Measurements from ENCODE around the gene SPATA20. TPM values are rescaled to one million over a fixed set of nuclear protein-coding genes. Genes with fewer than 3 reads are reported as not detected.

Gene SPATA20
- total and polyA plus RNA-seq, 4 donors = 15.6 to 42.4 (median 19.6) TPM

- peak overlapping the region; percentile 42 to 78 for H3K9ac ChIP-seq (ENCODE audit: low read depth in 1 of 2, low read length in 2 of 2)
- H3K4me3 ChIP-seq (ENCODE audit: low read depth in 1 of 3, low read length in 3 of 3) = peak overlapping the region; percentile 37 to 62 (median 53)
- WGBS = 4% methylated on average over 82 of the region's 82 CpGs
- peak overlapping the region in 1 of 2 donors; percentile 25 for H3K27ac ChIP-seq (ENCODE audit: low read depth in 1 of 2, low read length in 2 of 2)
- H3K27me3 ChIP-seq (ENCODE audit: control insufficient read depth in 4 of 4, insufficient read depth in 4 of 4, low read length in 3 of 4) = no peaks in the 10 kb centered on the region
- TF ChIP-seq EGR1 (IDR thresholded peaks at IDR 0.05; ENCODE audit: low read depth in 2 of 2) = peak; percentile 79 to 95
- TF ChIP-seq FOXA2 (IDR thresholded peaks at IDR 0.05) = no peak
- no peak for TF ChIP-seq HNF4A (conservative IDR thresholded peaks at IDR 0.05)
- peaks cover 4 to 16% (median 14%) of the 10 kb centered on the region in 4 donors for H3K4me1 ChIP-seq (ENCODE audit: control insufficient read depth in 4 of 4, insufficient read depth in 4 of 4, low read length in 3 of 4)
- H3K36me3 ChIP-seq (ENCODE audit: control insufficient read depth in 4 of 4, insufficient read depth in 3 of 4, low read depth in 1 of 4, low read length in 3 of 4) = no peaks in the 10 kb centered on the region
- peak; percentile 87 for DNase-seq (ENCODE audit: low spot score)
- H3K9me3 ChIP-seq (ENCODE audit: control insufficient read depth in 4 of 4, low read length in 3 of 4) = no peaks in the 10 kb centered on the region
Observed at GRCh38 chr17:50541716-50542688, 5.0 kb upstream of the SPATA20 start.

- TF ChIP-seq RXRA (IDR thresholded peaks at IDR 0.05) = no peak
- TF ChIP-seq REST (IDR thresholded peaks at IDR 0.05) = no peak
- no peak for TF ChIP-seq NR2F2 (IDR thresholded peaks at IDR 0.05)
- TF ChIP-seq, protein P1, sequence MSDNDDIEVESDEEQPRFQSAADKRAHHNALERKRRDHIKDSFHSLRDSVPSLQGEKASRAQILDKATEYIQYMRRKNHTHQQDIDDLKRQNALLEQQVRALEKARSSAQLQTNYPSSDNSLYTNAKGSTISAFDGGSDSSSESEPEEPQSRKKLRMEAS (IDR thresholded peaks at IDR 0.05) = no peak
- no peaks in the 10 kb centered on the region for H3K9me3 ChIP-seq (ENCODE audit: control insufficient read depth in 4 of 4, low read length in 3 of 4)
- no peak overlapping the region for H3K4me3 ChIP-seq (ENCODE audit: low read depth in 1 of 3, low read length in 3 of 3)
- H3K36me3 ChIP-seq (ENCODE audit: control insufficient read depth in 4 of 4, insufficient read depth in 3 of 4, low read depth in 1 of 4, low read length in 3 of 4) = no peaks in the 10 kb centered on the region
- DNase-seq (ENCODE audit: low spot score) = no peak
- H3K9ac ChIP-seq (ENCODE audit: low read depth in 1 of 2, low read length in 2 of 2) = no peak overlapping the region
- 78% methylated on average over 16 of the region's 16 CpGs for WGBS
- peaks cover 6 to 27% (median 18%) of the 10 kb centered on the region in 4 donors for H3K4me1 ChIP-seq (ENCODE audit: control insufficient read depth in 4 of 4, insufficient read depth in 4 of 4, low read length in 3 of 4)
- no peaks in the 10 kb centered on the region for H3K27me3 ChIP-seq (ENCODE audit: control insufficient read depth in 4 of 4, insufficient read depth in 4 of 4, low read length in 3 of 4)
- H3K27ac ChIP-seq (ENCODE audit: low read depth in 1 of 2, low read length in 2 of 2) = no peak overlapping the region
Observed at GRCh38 chr17:50542795-50543774, 3.9 kb upstream of the SPATA20 start.

DNA sequence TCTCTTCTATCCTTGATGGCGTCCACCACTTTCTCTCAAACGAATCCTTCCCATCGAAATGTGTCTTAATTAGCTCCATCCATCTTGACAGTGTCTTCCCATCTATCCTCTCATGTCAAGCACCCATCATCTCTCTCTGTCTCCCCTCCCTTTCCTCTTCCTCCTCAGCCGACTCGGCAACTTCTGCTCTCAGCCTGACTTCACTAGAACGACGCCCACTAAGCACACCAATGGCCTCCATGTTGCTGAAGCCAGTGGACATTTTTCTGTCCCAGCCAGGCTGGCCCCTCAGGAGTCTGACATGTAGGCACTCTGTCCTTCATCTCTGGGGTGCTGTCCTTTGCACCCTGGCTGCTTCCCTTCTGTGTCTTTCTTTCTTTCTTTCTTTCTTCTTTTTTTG lies 2.5 kb upstream of the SPATA20 start:
- TF ChIP-seq, protein P2, sequence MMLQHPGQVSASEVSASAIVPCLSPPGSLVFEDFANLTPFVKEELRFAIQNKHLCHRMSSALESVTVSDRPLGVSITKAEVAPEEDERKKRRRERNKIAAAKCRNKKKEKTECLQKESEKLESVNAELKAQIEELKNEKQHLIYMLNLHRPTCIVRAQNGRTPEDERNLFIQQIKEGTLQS (IDR thresholded peaks at IDR 0.05) = no peak
- TF ChIP-seq FOXA2 (IDR thresholded peaks at IDR 0.05) (no peak), GABPA (IDR thresholded peaks at IDR 0.05 in 1 of 2, conservative IDR thresholded peaks at IDR 0.05 in 1 of 2) (no peak), HNF4G (IDR thresholded peaks at IDR 0.05) (no peak), REST (IDR thresholded peaks at IDR 0.05) (no peak), EGR1 (IDR thresholded peaks at IDR 0.05; ENCODE audit: low read depth in 2 of 2) (no peak), RAD21 (IDR thresholded peaks at IDR 0.05) (no peak), NR2F2 (IDR thresholded peaks at IDR 0.05) (no peak), HNF4A (conservative IDR thresholded peaks at IDR 0.05) (no peak)
- TF ChIP-seq, protein P3, sequence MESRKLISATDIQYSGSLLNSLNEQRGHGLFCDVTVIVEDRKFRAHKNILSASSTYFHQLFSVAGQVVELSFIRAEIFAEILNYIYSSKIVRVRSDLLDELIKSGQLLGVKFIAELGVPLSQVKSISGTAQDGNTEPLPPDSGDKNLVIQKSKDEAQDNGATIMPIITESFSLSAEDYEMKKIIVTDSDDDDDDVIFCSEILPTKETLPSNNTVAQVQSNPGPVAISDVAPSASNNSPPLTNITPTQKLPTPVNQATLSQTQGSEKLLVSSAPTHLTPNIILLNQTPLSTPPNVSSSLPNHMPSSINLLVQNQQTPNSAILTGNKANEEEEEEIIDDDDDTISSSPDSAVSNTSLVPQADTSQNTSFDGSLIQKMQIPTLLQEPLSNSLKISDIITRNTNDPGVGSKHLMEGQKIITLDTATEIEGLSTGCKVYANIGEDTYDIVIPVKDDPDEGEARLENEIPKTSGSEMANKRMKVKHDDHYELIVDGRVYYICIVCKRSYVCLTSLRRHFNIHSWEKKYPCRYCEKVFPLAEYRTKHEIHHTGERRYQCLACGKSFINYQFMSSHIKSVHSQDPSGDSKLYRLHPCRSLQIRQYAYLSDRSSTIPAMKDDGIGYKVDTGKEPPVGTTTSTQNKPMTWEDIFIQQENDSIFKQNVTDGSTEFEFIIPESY (IDR thresholded peaks at IDR 0.05) = no peak
- TF ChIP-seq, protein P1 (IDR thresholded peaks at IDR 0.05) = no peak
- 77% methylated on average over 7 of the region's 7 CpGs for WGBS
- H3K36me3 ChIP-seq (ENCODE audit: control insufficient read depth in 4 of 4, insufficient read depth in 3 of 4, low read depth in 1 of 4, low read length in 3 of 4) = no peaks in the 10 kb centered on the region
- no peak overlapping the region for H3K27ac ChIP-seq (ENCODE audit: low read depth in 1 of 2, low read length in 2 of 2)
- no peaks in the 10 kb centered on the region for H3K9me3 ChIP-seq (ENCODE audit: control insufficient read depth in 4 of 4, low read length in 3 of 4)
- H3K27me3 ChIP-seq (ENCODE audit: control insufficient read depth in 4 of 4, insufficient read depth in 4 of 4, low read length in 3 of 4) = no peaks in the 10 kb centered on the region
- no peak overlapping the region for H3K9ac ChIP-seq (ENCODE audit: low read depth in 1 of 2, low read length in 2 of 2)
- no peak for DNase-seq (ENCODE audit: low spot score)
- peaks cover 6 to 37% (median 25%) of the 10 kb centered on the region in 4 donors for H3K4me1 ChIP-seq (ENCODE audit: control insufficient read depth in 4 of 4, insufficient read depth in 4 of 4, low read length in 3 of 4)
- no peak overlapping the region for H3K4me3 ChIP-seq (ENCODE audit: low read depth in 1 of 3, low read length in 3 of 3)
